Activated CD8-positive, alpha-beta memory T cell treated with anti-CD3 and anti-CD28 coated beads for 4 hours (primary cell): ENCODE data around the gene XPR1.

Experiments
- DNase-seq, 2 donors: peaks; one replicate each; pipeline ENCODE4 v3.0.0-alpha.2; 2020; ENCODE audit warnings: low read depth in 2 of 2

Gene XPR1

DNA sequence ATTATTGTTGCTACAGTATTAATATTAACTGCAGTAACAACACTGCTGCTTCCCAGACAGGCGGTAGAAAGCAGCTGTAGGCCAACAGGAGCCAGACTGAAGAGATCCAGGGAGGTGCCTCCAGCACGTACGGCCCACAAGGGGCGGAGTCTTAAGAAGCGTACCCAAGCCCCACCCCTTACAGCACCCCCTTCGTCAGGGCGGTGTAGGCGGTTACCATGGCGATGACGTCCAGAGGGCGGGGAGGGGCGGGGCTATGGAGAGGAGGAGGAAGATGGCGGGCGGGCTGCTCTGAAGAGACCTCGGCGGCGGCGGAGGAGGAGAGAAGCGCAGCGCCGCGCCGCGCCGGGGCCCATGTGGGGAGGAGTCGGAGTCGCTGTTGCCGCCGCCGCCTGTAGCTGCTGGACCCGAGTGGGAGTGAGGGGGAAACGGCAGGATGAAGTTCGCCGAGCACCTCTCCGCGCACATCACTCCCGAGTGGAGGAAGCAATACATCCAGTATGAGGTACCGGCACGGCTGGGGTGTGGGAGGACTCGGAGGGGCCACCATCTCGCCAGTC is at the start of gene XPR1:
Gene XPR1 (plus strand): TSS at position 257 of the 560 bp plus-strand sequence. CDS start 180 bp downstream, at position 437.
- DNase-seq: peak; percentile 97 to 98

- DNase-seq: no peak
These were observed 47.0 kb upstream of the XPR1 start for GRCh38 chr1:180584869-180585268.

DNA sequence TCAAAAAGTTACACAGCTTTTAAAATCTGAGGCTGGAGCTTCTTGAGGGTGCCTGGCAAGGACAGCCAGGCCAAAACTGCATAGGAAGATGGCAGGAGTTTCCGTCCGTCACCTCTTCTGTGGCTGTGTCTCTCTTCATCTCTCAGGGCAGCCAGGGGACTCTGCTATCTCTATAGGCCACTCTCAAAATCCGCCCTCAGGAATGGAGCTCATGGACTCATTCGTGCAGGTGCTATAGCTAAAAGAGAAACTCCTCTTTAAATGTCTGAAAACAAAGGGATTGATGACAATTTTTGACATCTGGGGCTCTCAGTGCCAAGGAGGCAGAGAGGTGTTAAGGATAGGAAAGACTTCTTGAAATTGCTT is 45.8 kb upstream of the XPR1 start:
- no peak for DNase-seq

DNA sequence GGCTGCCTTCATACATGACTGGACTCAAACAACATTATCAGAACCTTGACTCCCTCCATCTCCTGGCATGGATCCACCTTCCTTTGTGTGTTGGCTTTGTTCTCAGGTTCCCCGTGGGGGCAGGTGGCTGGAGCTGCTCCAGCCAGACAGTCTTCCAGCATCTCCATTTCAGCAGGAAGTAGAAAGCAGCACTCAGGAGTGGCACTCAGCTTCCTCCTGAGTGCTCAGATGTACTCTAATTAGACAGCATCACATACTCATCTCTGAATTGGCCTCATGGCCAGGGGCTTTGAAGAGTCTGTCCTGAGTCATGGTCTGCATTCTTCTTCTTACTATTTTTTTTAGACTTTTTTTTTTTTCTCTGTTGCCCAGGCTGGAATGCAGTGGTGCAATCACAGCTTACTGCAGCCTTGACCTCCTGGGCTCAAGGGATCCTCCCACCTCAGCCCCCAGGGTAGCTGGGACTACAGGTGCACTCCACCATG is 45.1 kb upstream of the XPR1 start:
- no peak for DNase-seq

DNA sequence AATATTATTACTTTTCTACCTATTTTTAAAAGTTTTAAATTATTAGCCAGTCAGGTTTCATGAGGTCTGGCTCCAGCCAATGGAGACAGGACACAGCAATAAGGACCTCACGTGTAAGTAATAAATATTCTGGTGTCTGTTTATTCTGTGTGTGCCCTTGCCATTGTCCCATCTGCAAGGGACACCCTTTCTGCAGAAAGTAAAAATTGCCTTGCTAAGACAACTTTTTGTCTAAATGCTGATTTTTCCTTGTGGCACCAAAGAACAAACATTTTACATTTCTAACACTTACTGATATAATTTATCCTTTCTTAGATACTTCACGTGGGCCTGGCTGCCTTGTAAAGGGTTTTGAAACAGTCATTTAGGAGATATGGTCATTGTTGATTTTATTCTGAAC is 43.7 kb upstream of the XPR1 start:
- no peak for DNase-seq

DNA sequence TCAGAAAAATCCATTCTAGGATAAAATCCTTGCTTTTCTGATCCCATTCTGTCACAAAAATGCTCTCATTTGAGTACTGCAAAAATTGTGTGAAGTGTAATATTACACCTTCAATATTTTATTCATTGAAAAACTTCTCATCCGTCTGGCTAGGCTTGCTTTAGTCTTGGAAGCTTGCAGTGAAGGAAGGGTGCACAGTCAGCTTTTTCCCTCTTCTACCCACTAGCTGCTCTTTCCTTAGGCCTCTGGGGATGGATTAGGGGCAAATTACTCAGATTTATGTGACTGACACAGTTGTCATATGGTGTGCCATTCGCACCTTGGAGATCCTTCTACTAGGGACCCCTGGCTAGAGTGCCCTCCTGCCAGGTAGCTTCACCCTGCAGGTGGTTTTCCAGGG is 40.9 kb upstream of the XPR1 start:
- DNase-seq: no peak

- DNase-seq: no peak
These were observed 38.4 kb upstream of the XPR1 start for GRCh38 chr1:180593382-180593781.

- DNase-seq: no peak
These were observed 37.1 kb upstream of the XPR1 start for GRCh38 chr1:180594723-180595122.

DNA sequence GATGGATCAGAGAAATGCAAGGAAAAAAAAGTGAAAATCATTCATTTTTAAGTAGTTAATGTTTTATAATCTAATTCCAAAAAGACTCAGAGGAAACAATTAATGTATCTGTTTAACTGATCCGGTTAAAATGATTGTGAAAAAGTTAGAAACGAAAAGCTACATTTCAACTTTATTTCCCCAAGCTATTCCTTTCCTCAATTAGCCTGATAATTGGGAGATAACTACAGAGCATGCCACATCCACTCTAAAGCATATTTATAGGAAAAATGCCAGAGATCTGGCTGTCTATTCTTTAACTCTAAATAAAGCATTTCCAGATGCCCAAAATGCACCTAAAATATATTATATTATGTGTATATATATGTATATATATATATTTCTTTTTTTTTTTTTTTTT is 35.9 kb upstream of the XPR1 start:
- DNase-seq: no peak

GRCh38 chr1:180597520-180597919 is 34.3 kb upstream of the XPR1 start:
- DNase-seq: no peak

DNA sequence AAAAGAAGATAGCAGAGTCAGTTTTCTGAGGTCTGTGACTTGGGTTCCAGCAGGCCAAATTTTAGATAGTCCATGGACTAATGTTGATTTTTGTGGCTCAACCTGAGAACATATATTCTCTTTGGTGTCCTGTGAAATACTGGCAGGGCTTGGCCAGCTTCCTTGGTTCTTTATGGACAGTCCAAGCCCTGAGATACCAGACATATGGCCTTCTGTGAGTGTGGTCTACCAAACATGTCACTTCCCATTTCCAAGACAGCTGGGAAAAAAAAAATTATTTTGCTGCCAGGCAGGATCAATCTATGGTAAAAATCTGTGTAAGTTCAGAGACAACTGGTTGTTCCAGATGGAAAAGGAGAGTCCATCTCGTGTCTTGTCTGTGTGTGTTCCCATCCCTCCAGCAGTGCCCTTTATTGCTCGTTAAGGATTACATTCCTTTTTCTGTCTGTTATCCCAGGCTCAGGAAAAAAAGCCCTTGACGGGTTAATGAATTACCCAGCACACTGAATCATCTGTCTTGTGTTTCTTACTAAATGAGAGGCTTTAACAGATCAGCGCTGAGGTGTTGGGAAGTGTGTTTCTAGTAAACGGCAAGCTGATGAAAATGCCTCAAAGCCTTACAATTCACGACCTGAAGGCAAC is 33.4 kb upstream of the XPR1 start:
- DNase-seq: no peak

- DNase-seq: no peak
These were observed 31.5 kb upstream of the XPR1 start for GRCh38 chr1:180600343-180600742.

GRCh38 chr1:180601512-180601911 is 30.3 kb upstream of the XPR1 start:
- DNase-seq: no peak

GRCh38 chr1:180603223-180603849 is 28.5 kb upstream of the XPR1 start:
- DNase-seq: no peak

DNA sequence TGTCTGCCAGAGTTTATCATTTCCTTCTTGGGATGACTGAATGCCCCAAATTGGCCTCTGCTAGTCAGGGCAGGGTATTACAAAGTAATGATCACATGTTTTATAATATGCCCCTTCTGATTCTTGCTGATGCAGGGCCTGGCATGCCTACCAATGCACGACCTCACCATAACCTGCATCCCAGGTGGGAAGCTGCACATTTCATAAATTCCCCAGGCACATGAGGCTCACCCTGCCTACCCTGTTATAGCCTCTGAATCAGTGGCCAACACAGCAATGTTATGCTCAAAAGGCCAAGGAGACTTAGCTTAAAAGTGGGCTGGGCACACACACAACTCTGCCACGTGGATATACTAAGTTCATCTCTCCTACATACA is 28.0 kb upstream of the XPR1 start:
- DNase-seq: no peak

- no peak for DNase-seq
These were observed 25.7 kb upstream of the XPR1 start for GRCh38 chr1:180606155-180606554.

DNA sequence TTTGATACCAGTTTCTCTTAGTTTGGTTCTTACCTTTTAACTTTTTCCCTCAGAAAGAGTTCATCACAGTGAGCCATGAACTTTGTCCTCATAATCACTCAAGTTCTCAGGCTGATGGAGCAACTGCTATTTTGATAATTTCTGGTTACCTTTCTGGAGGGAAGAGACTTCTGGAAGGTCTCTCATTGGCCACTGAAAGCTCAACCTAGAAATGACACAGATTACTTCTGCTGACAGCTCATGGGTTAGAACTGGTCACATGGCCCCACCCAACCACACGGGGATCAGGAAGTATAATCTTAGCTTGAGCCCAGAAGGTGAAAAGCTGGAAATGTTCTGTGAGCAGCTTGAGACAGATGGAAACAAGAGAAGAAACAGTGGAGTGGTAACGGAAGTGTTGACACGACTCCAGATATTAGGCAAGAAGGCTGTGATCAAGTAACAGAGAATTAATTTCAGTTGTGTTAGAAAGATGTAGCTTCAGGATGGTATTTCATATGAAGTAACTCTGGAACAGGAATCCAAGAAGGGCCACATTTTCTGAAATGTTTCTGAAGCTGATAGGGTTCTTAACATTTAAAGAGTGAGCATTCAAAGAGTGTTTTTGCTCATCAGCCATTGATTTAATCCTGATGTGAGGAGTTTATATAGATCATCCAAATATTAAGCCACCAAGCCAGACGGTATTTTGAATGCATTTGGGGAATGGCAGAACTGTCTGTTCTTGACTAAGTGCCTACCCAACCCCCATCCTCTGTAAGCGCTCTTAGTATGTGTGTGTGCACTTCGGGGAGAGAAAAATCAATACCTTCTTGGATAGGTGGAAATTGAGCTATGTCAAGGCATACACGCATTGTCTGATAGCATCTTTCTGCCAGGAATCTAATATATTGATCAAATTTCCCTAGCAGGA is 21.9 kb upstream of the XPR1 start:
- DNase-seq: no peak

DNA sequence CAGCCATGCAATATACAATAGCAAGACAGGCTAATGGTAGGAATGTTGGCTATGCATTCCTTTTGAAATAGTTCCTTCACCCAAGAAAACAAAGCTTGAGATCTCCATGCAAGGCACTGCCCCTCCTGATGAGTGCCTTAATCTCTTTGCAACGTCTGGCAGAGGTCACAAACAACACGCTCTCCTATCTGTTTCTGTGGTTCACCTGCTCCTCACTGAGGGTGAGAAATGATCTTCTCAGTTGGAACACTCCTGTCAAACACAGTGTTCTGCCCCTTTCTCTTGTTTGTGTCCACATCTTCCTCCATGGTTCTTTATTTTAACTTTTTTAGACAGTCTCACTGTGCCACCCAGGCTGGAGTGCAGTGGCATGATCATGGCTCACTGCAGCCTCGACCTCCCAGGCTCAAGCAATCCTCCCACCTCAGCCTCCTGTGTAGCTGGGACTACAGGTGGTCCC is 21.2 kb upstream of the XPR1 start:
- DNase-seq: no peak

DNA sequence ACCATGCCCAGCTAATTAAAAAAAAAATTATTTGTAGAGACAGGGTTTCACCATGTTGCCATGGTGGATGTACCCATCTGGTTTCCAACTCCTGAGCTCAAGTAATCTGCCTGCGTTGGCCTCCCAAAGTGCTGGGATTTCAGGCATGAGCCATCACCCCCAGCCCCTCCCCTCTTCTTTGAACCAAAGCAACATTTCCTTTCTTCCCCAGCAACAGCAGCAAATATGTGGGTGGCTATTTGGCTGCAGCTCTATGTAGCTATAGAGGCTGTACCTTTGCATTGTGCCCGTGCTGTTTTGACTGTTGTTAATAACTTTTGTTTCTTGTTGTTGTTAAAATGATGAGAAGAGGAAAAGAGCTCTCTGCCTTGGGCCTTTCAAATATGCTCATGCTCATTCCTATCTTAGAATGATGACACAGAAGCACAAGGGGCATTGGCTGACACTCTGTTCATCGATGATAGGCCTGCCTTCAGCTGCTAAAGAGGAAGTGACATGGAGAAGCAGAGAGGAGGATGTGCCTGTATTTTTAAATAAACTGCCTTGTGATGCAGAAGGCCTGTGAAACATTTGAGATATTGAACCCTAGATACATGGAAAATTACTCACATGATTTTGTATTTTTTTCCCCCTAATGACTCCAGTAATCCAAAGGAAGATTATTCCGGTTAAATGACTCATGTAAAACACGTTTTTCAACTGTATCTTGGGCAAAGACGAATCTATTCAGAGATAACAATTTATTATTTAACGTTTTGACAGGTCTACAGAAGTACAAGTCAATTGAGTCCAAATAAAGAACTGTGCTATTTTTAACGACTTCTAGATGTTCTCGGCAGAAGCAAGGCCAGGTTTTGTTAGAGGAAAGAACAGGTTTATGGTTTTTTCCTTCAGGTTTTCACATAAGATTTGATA is 20.5 kb upstream of the XPR1 start:
- no peak for DNase-seq

- no peak for DNase-seq
These were observed 19.2 kb upstream of the XPR1 start for GRCh38 chr1:180612632-180613031.

DNA sequence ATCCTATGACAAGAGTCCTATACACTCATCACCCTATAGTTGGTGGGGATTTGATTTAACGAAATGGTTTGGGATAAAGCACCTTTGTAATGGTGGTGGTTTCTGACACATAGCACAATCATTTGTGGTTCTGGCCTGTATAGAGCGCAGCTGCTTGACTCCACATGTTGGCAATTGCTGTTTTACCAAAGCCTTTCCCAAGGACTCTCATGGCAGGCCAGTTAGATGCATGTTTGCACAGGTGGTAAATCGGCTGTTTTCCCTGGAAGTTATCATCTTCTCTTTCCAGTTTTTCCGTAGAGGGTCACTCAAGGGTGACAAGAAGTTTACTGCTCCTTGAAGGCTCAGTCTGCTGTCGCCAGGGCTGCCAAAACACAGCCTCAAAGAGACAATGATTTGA is 17.1 kb upstream of the XPR1 start:
- DNase-seq: no peak
